ENCODE measurements around the gene LSM3. TPM values are rescaled to one million over a fixed set of nuclear protein-coding genes. Genes with fewer than 3 reads are reported as not detected.

Gene LSM3
- total RNA-seq, 2 donors from 2014 or later: 20.5 to 24.5 TPM

DNA sequence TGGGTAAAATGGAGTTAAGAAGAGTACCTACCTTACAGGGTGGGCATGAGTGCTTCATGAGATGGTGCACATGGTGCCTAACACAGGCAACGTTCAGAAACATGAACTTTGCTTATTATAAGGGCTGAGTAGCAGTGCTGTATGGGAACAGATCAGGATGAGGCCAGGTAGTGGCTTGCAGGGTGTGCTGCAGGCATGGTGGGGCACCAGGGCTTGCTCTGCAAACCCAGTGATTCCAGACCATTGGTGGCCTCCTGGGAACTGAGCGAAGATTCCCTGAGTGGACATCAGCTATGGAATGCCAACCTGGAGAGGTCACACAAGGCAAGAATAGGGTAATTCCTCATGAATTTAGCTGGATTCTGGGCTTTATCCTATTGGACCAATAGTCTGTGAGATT is 37.9 kb upstream of the LSM3 start:
- no peaks in the 10 kb centered on the region for H3K9me3 Mint-ChIP-seq
- H3K27ac Mint-ChIP-seq: peak overlapping the region in 1 of 2 donors; percentile 60
- ATAC-seq (no peak), DNase-seq (ENCODE audit: low spot score in 2 of 2) (no peak)
- H3K36me3 Mint-ChIP-seq: peaks cover 7 to 23% of the 10 kb centered on the region in 2 donors

DNA sequence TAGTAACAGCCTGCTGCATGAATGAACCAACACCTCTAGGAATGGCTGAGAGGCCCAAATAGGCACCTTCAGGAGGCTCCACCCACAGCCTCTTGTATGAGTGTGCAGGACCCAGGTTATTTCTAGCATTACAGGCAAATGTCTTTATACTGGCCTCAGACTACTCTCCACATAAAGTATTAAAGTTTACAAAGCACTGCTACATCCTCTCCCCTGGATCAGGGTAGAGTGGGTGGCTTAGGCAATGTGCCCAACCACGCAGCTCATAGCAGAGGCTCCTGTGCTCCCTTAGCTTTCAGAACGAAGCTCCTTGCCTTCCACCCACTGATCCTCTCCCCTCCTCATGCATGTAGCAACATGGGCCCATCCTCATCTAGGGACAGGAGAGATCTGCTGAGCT is 37.5 kb upstream of the LSM3 start:
- DNase-seq (ENCODE audit: low spot score in 2 of 2) (no peak), ATAC-seq (no peak)
- H3K9me3 Mint-ChIP-seq: no peaks in the 10 kb centered on the region
- peaks cover 7 to 18% of the 10 kb centered on the region in 2 donors for H3K36me3 Mint-ChIP-seq
- peak overlapping the region in 1 of 2 donors; percentile 71 for H3K27ac Mint-ChIP-seq

DNA sequence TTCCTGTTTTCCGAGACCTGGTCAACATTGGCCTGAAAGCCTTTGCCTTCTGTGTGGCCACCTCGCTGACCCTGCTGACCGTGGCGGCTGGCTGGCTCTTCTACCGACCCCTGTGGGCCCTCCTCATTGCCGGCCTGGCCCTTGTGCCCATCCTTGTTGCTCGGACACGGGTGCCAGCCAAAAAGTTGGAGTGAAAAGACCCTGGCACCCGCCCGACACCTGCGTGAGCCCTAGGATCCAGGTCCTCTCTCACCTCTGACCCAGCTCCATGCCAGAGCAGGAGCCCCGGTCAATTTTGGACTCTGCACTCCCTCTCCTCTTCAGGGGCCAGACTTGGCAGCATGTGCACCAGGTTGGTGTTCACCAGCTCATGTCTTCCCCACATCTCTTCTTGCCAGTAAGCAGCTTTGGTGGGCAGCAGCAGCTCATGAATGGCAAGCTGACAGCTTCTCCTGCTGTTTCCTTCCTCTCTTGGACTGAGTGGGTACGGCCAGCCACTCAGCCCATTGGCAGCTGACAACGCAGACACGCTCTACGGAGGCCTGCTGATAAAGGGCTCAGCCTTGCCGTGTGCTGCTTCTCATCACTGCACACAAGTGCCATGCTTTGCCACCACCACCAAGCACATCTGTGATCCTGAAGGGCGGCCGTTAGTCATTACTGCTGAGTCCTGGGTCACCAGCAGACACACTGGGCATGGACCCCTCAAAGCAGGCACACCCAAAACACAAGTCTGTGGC is 36.8 kb upstream of the LSM3 start:
- no peak for ATAC-seq
- Mint-ChIP-seq H3K36me3 (peaks cover 7 to 17% of the 10 kb centered on the region in 2 donors), H3K9me3 (no peaks in the 10 kb centered on the region), H3K27ac (peak overlapping the region; percentile 71 to 94)
- DNase-seq (ENCODE audit: low spot score in 2 of 2): no peak

- peak overlapping the region; percentile 71 to 94 for H3K27ac Mint-ChIP-seq
- DNase-seq (ENCODE audit: low spot score in 2 of 2): peak in 1 of 2 donors; percentile 27
- peak; percentile 35 to 47 for ATAC-seq
- H3K9me3 Mint-ChIP-seq: no peaks in the 10 kb centered on the region
- peaks cover 7 to 17% of the 10 kb centered on the region in 2 donors for H3K36me3 Mint-ChIP-seq
Observed at GRCh38 chr3:14142567-14143270, 35.9 kb upstream of the LSM3 start.

DNA sequence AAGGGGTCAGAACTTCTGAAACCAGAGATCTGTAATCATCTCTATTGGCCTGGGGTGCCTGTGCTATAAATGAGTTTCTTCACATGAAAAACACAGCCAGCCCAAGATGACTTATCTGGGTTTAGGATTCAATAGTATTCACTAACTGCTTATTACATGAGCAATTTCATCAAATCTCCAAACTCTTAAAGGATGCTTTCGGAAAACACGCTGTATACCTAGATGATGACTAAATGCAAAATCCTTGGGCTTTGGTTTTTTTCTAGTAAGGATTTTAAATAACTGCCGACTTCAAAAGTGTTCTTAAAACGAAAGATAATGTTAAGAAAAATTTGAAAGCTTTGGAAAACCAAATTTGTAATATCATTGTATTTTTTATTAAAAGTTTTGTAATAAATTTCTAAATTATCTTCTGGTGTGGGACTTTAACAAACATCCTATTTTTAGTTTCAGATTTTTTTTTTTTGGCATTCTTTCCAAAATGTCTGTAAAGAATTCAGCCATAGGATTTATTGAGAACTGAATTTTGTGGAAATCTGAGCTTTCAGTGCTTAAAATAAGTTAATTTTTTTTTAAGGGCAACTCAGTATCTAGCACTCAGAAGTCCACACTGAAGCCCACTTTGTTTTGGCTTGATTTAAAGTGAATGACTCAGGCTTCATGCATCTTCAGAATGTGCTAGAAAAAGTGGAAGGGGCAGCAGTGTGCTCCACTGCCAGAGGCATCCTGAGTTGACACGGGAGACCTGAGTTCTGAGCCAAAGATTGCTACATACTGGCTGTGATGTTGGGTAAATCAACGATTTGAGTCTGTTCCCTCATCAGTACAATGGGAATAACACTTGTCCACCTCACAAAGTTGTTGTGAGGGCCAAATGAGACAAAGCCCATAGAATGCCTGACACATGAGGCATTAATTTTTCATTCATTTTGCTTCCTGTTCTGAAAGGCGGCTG is 35.1 kb upstream of the LSM3 start:
- peak overlapping the region; percentile 90 to 98 for H3K27ac Mint-ChIP-seq
- ATAC-seq: peak; percentile 8 to 31
- H3K36me3 Mint-ChIP-seq: peaks cover 7 to 17% of the 10 kb centered on the region in 2 donors
- DNase-seq (ENCODE audit: low spot score in 2 of 2): no peak
- no peaks in the 10 kb centered on the region for H3K9me3 Mint-ChIP-seq

- Mint-ChIP-seq H3K36me3 (peaks cover 7 to 17% of the 10 kb centered on the region in 2 donors), H3K9me3 (no peaks in the 10 kb centered on the region), H3K27ac (peak overlapping the region; percentile 90 to 98)
- ATAC-seq: peak; percentile 86 to 89
- DNase-seq (ENCODE audit: low spot score in 2 of 2): peak; percentile 59 to 65
Observed at GRCh38 chr3:14144423-14145075, 34.1 kb upstream of the LSM3 start.

DNA sequence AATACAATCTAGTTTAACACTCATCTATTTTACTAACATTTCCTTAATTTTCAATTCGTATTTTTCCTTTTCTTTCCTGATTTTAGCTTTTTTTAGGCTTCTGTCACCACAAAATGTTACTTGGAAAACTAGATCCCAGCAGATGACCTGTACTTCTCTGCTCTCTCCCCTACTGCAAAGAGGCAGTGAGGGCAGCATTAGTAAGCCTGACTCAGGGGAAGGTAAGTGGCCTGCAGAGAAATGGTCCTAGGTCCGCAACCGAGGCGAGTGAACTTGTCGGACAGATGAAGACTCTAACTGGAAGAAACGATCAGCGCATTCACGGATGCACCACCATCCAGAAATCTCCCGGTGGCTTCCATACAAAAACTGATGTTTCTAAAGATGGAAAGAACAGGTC is 33.4 kb upstream of the LSM3 start:
- ATAC-seq: no peak
- no peaks in the 10 kb centered on the region for H3K9me3 Mint-ChIP-seq
- DNase-seq (ENCODE audit: low spot score in 2 of 2): no peak
- H3K27ac Mint-ChIP-seq: peak overlapping the region; percentile 90 to 98
- peaks cover 7 to 17% of the 10 kb centered on the region in 2 donors for H3K36me3 Mint-ChIP-seq

GRCh38 chr3:14145670-14146380 is 32.8 kb upstream of the LSM3 start:
- DNase-seq (ENCODE audit: low spot score in 2 of 2) (no peak), ATAC-seq (no peak)
- H3K27ac Mint-ChIP-seq: peak overlapping the region; percentile 44 to 90
- H3K9me3 Mint-ChIP-seq: no peaks in the 10 kb centered on the region
- H3K36me3 Mint-ChIP-seq: peaks cover 7 to 17% of the 10 kb centered on the region in 2 donors

GRCh38 chr3:14146381-14147065 is 32.1 kb upstream of the LSM3 start:
- no peak for ATAC-seq
- Mint-ChIP-seq H3K36me3 (peaks cover 6 to 15% of the 10 kb centered on the region in 2 donors), H3K9me3 (no peaks in the 10 kb centered on the region), H3K27ac (peak overlapping the region; percentile 44 to 90)
- peak in 1 of 2 donors; percentile 44 for DNase-seq (ENCODE audit: low spot score in 2 of 2)

- H3K36me3 Mint-ChIP-seq: peaks cover under 1 to 10% of the 10 kb centered on the region in 2 donors
- no peaks in the 10 kb centered on the region for H3K9me3 Mint-ChIP-seq
- no peak for ATAC-seq
- H3K27ac Mint-ChIP-seq: peak overlapping the region in 1 of 2 donors; percentile 82
- peak in 1 of 2 donors; percentile 39 for DNase-seq (ENCODE audit: low spot score in 2 of 2)
Observed at GRCh38 chr3:14147066-14147435, 31.6 kb upstream of the LSM3 start.

GRCh38 chr3:14147617-14148016 is 31.0 kb upstream of the LSM3 start:
- ATAC-seq: no peak
- Mint-ChIP-seq H3K27ac (peak overlapping the region; percentile 82 to 85), H3K36me3 (peaks cover 0 to 5% of the 10 kb centered on the region in 2 donors), H3K9me3 (no peaks in the 10 kb centered on the region)
- peak in 1 of 2 donors; percentile 35 for DNase-seq (ENCODE audit: low spot score in 2 of 2)

GRCh38 chr3:14148041-14148985 is 30.3 kb upstream of the LSM3 start:
- no peaks in the 10 kb centered on the region for H3K9me3 Mint-ChIP-seq

GRCh38 chr3:14150078-14150477 is 28.5 kb upstream of the LSM3 start:
- Mint-ChIP-seq H3K36me3 (peaks cover 4 to 10% of the 10 kb centered on the region in 2 donors), H3K9me3 (no peaks in the 10 kb centered on the region), H3K27ac (peak overlapping the region; percentile 52)
- ATAC-seq: no peak
- peak in 1 of 2 donors; percentile 41 for DNase-seq (ENCODE audit: low spot score in 2 of 2)

More at GRCh38 chr3:14148041-14148985, 30.3 kb upstream of the LSM3 start:
- H3K36me3 Mint-ChIP-seq: peaks cover 0 to 4% of the 10 kb centered on the region in 2 donors
- peak in 1 of 2 donors; percentile 44 for DNase-seq (ENCODE audit: low spot score in 2 of 2)
- ATAC-seq: no peak
- H3K27ac Mint-ChIP-seq: peak overlapping the region; percentile 82 to 85
